ENCODE data around the gene MAD1L1. TPM values are rescaled to one million over a fixed set of nuclear protein-coding genes. Genes with fewer than 3 reads are reported as not detected.

MAD1L1 gene
- total and polyA plus RNA-seq, 4 donors: 12.8 to 20.7 (median 16.5) TPM

GRCh38 chr7:2152646-2153045 is 80.1 kb downstream of the MAD1L1 start:
- Histone ChIP-seq H3K9ac (ENCODE audit: low read depth in 1 of 2, low read length in 2 of 2) (no peak overlapping the region), H3K4me1 (ENCODE audit: control insufficient read depth in 4 of 4, insufficient read depth in 4 of 4, low read length in 3 of 4) (no peaks in the 10 kb centered on the region), H3K9me3 (ENCODE audit: control insufficient read depth in 4 of 4, low read length in 3 of 4) (no peaks in the 10 kb centered on the region), H3K27ac (ENCODE audit: low read depth in 1 of 2, low read length in 2 of 2) (no peak overlapping the region), H3K36me3 (ENCODE audit: control insufficient read depth in 4 of 4, insufficient read depth in 3 of 4, low read depth in 1 of 4, low read length in 3 of 4) (no peaks in the 10 kb centered on the region), H3K27me3 (ENCODE audit: control insufficient read depth in 4 of 4, insufficient read depth in 4 of 4, low read length in 3 of 4) (no peaks in the 10 kb centered on the region), H3K4me3 (ENCODE audit: low read depth in 1 of 3, low read length in 3 of 3) (no peak overlapping the region)
- WGBS: 96% methylated on average over 9 of the region's 9 CpGs
- DNase-seq (ENCODE audit: low spot score): no peak
- TF ChIP-seq SP1 (IDR thresholded peaks at IDR 0.05) (no peak), RXRA (IDR thresholded peaks at IDR 0.05) (no peak)

GRCh38 chr7:2151801-2152612 is 80.7 kb downstream of the MAD1L1 start:
- WGBS: 97% methylated on average over 24 of the region's 24 CpGs
- no peak for DNase-seq (ENCODE audit: low spot score)
- H3K9ac ChIP-seq (ENCODE audit: low read depth in 1 of 2, low read length in 2 of 2): no peak overlapping the region
- no peak overlapping the region for H3K27ac ChIP-seq (ENCODE audit: low read depth in 1 of 2, low read length in 2 of 2)
- TF ChIP-seq JUND (IDR thresholded peaks at IDR 0.05) (no peak), TAF1 (conservative IDR thresholded peaks at IDR 0.05) (no peak), RXRA (IDR thresholded peaks at IDR 0.05) (no peak), HNF4G (IDR thresholded peaks at IDR 0.05) (no peak), RAD21 (IDR thresholded peaks at IDR 0.05) (no peak), EGR1 (IDR thresholded peaks at IDR 0.05; ENCODE audit: low read depth in 2 of 2) (no peak), SP1 (IDR thresholded peaks at IDR 0.05) (no peak), FOXA2 (IDR thresholded peaks at IDR 0.05) (no peak), NR2F2 (IDR thresholded peaks at IDR 0.05) (no peak), YY1 (IDR thresholded peaks at IDR 0.05) (no peak), REST (IDR thresholded peaks at IDR 0.05) (no peak), FOXA1 (IDR thresholded peaks at IDR 0.05) (no peak)
- H3K27me3 ChIP-seq (ENCODE audit: control insufficient read depth in 4 of 4, insufficient read depth in 4 of 4, low read length in 3 of 4): no peaks in the 10 kb centered on the region
- no peaks in the 10 kb centered on the region for H3K4me1 ChIP-seq (ENCODE audit: control insufficient read depth in 4 of 4, insufficient read depth in 4 of 4, low read length in 3 of 4)
- no peak overlapping the region for H3K4me3 ChIP-seq (ENCODE audit: low read depth in 1 of 3, low read length in 3 of 3)
- H3K36me3 ChIP-seq (ENCODE audit: control insufficient read depth in 4 of 4, insufficient read depth in 3 of 4, low read depth in 1 of 4, low read length in 3 of 4): no peaks in the 10 kb centered on the region
- H3K9me3 ChIP-seq (ENCODE audit: control insufficient read depth in 4 of 4, low read length in 3 of 4): no peaks in the 10 kb centered on the region

GRCh38 chr7:2151237-2151636 is 81.5 kb downstream of the MAD1L1 start:
- H3K27me3 ChIP-seq (ENCODE audit: control insufficient read depth in 4 of 4, insufficient read depth in 4 of 4, low read length in 3 of 4): no peaks in the 10 kb centered on the region

More at GRCh38 chr7:2151237-2151636, 81.5 kb downstream of the MAD1L1 start:
- TF ChIP-seq RAD21 (IDR thresholded peaks at IDR 0.05) (no peak), SP1 (IDR thresholded peaks at IDR 0.05) (no peak), ZBTB33 (IDR thresholded peaks at IDR 0.05) (no peak), ATF3 (IDR thresholded peaks at IDR 0.05) (no peak), YY1 (IDR thresholded peaks at IDR 0.05) (no peak), HNF4A (conservative IDR thresholded peaks at IDR 0.05) (no peak), NR2F2 (IDR thresholded peaks at IDR 0.05) (no peak)
- 93% methylated on average over 8 of the region's 8 CpGs for WGBS
- Histone ChIP-seq H3K9me3 (ENCODE audit: control insufficient read depth in 4 of 4, low read length in 3 of 4) (no peaks in the 10 kb centered on the region), H3K27ac (ENCODE audit: low read depth in 1 of 2, low read length in 2 of 2) (no peak overlapping the region), H3K4me1 (ENCODE audit: control insufficient read depth in 4 of 4, insufficient read depth in 4 of 4, low read length in 3 of 4) (no peaks in the 10 kb centered on the region), H3K4me3 (ENCODE audit: low read depth in 1 of 3, low read length in 3 of 3) (no peak overlapping the region), H3K36me3 (ENCODE audit: control insufficient read depth in 4 of 4, insufficient read depth in 3 of 4, low read depth in 1 of 4, low read length in 3 of 4) (peaks cover 0 to 1% (median 0%) of the 10 kb centered on the region in 4 donors), H3K9ac (ENCODE audit: low read depth in 1 of 2, low read length in 2 of 2) (no peak overlapping the region)
- DNase-seq (ENCODE audit: low spot score): no peak
